HuH-7.5 (cell line): ENCODE data around the gene ZNF772.
"Not testable (repeated sequence)": the region's sequence is repeated elsewhere in the genome, so short reads cannot be mapped to it uniquely, and the experiment has no call there.

Experiments used
- DNase-seq: peaks from one replicate; pipeline ENCODE4 v3.0.0; 2011; ENCODE audit warnings: low spot score

Gene ZNF772

GRCh38 chr19:57477191-57478008 is at the start of gene ZNF772:
TSS of gene ZNF772 (minus strand) at chr19:57477566. CDS start at chr19:57477309, 257 bp downstream.
- peak; percentile 93 for DNase-seq

DNA sequence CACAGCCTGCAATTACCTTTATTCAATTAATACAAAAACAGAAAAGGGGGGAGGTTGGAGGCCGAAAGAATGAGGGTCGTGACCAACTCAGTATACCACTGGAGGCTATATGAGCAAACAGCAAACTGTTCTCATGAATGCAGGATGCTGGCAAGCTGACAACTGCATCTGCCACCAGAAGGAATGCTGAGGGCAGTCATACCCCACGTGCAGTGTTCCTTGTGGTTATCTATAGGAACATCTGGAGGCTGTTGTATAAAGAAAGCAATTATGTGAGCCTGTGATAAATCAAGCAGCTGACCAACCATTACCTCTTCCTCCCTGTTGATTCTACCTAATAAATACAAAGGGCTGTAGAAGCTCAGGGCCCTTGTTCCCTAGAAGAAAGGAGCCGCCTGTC is 40.7 kb upstream of the ZNF772 start:
- DNase-seq = not testable (repeated sequence)

DNA sequence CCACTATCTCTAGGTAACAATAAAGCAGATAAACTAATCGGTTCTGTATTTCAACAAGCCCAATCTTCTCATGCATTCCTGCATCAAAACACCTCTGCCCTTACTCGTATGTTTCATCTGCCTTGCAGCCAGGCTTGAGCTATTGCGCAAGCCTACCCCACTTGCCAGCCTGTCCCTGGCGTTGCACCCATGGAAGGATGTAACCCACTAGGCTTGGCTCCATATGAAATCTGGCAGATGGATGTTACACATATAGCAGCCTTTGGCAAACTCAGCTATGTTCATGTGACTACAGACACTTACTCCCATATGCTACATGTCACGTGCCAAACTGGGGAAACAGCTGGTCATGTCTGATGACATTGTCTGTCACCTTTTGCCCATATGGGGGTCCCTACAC is 37.9 kb upstream of the ZNF772 start:
- no peak for DNase-seq

GRCh38 chr19:57512845-57513244 is 35.5 kb upstream of the ZNF772 start:
- DNase-seq = no peak

GRCh38 chr19:57511484-57511883 is 34.1 kb upstream of the ZNF772 start:
- no peak for DNase-seq

GRCh38 chr19:57506163-57506562 is 28.8 kb upstream of the ZNF772 start:
- no peak for DNase-seq

GRCh38 chr19:57500400-57500799 is 23.0 kb upstream of the ZNF772 start:
- DNase-seq = not testable (repeated sequence)

- peak; percentile 89 for DNase-seq
These were observed 22.5 kb upstream of the ZNF772 start, which contains the start of gene ZNF773 for GRCh38 chr19:57499680-57500395. TSS of gene ZNF773 (plus strand) at chr19:57499938. CDS start at chr19:57500081, 143 bp downstream.

GRCh38 chr19:57499332-57499679 is 21.9 kb upstream of the ZNF772 start:
- not testable (repeated sequence) for DNase-seq

DNA sequence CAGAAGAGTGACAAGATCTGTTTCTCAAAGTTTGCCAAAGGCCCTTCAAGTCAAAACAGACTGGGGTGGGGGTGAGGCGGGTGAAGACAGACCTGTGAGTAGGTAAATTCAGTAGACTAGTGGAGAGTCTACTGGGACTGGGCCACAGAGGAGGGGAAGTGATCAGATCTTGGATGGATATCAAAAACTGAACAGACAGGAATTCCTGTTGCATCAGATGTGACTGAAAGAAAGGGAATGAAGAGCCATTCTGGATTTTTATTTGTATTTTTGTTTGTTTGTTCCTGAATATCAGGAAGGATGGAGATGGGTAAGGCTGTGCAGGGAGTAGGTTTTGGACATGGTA is 10.9 kb upstream of the ZNF772 start:
- not testable (repeated sequence) for DNase-seq

DNA sequence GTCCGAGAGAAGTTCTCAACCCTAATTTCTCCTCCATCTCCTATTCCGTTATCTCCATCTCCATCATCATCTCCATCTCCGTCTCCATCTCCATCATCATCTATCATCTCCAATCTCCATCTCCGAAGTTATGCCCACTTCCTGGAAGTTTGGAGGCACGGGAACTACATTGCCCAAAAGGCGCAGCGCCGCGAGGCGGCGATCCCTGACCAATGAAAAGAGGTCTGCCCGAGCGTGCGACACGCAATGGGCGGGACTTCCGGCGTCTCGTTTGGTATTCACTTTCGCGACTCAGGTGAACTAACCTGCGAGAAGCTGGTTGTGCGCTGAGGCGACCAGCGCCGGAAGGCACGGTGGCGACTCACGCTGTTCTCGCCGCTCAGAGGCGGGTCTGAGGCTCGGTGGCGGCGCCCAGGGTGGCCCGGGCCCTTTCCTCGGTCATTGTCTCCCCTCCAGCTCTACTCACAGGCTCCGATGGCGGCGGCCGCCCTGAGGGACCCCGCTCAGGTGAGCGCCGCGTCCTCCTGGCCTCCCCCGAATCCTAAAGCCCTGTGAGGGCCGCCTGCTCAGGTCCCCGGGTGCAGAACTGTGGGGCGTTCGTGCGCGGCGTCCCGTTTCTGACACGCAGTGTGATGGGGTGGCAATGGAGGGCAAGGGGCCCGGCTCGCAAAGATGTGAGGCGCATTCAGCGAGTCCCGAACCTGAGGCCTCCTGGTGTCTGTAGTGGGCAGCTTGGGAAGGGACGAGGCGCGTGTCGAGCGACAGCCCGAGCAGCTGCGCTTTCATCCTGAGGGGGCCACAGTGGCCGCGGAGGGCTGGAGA is 10.3 kb upstream of the ZNF772 start, which contains the start of gene ZNF419:
TSS of gene ZNF419 (plus strand) at position 274 of the 822 bp plus-strand sequence. CDS start at position 475, 201 bp downstream.
- peak; percentile 95 for DNase-seq

- DNase-seq = no peak
These were observed 3.7 kb downstream of the ZNF772 start for GRCh38 chr19:57473646-57474045.

- DNase-seq = no peak
These were observed 10.9 kb downstream of the ZNF772 start for GRCh38 chr19:57466489-57466888.

DNA sequence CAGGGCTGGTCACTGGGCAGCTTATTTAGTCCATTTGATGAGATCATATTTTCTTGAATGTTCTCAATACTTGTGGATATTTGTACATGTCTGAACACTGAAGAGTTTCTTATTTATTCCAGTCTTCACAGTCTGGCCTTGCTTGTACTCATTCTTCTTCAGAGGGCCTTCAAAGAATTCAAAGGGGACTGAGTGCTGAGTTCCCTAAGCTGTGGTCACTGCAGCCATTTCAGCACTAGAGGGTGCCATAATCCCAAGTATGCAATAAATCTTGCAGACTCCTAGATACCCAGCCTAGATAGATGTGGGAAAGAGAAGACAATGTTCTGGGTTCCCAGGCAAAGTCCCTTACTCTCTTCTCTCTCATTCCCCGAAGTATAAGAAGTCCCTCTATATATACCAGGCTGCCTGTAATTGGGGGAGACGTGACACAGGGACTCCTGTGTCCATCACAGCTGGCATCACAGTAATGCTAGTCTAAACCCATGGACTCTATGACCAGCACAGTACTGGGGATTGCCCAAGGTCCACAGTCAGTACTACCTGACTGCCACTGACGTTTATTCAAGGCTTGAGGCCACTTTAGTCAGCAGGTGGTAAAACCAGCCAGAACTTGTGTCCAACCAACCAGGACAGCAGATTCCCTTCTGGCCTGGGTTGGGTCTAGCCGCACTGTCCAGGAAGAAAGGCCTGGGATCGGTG is 11.5 kb downstream of the ZNF772 start:
- DNase-seq = no peak

GRCh38 chr19:57452307-57452706 is 25.1 kb downstream of the ZNF772 start:
- DNase-seq = no peak

DNA sequence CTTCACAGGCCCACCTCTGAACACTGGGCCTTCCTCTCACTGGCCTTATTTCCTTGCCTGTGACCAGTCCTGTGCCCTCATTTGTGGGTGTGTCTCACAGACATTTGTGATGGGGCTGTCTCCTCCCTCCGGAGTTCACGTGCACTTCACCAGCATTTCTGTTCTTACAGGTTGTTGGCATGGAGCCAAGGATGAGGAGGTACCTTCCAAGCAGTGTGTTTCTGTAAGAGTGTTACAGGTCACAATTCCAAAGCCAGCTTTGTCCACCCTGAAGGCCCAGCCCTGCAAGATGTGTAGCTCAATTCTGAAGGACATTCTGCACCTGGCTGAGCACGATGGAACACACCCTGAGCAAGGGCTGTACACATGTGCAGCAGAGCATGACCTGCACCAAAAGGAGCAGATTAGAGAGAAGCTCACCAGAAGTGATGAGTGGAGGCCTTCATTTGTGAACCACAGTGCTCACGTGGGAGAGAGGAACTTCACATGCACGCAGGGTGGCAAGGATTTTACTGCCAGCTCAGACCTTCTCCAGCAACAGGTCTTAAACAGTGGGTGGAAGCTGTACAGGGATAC is 34.2 kb downstream of the ZNF772 start:
- DNase-seq = no peak

- DNase-seq = no peak
These were observed 35.2 kb downstream of the ZNF772 start for GRCh38 chr19:57441979-57442752.

- no peak for DNase-seq
These were observed 38.4 kb downstream of the ZNF772 start for GRCh38 chr19:57438925-57439324.

- DNase-seq = no peak
These were observed 39.4 kb downstream of the ZNF772 start for GRCh38 chr19:57437931-57438330.

DNA sequence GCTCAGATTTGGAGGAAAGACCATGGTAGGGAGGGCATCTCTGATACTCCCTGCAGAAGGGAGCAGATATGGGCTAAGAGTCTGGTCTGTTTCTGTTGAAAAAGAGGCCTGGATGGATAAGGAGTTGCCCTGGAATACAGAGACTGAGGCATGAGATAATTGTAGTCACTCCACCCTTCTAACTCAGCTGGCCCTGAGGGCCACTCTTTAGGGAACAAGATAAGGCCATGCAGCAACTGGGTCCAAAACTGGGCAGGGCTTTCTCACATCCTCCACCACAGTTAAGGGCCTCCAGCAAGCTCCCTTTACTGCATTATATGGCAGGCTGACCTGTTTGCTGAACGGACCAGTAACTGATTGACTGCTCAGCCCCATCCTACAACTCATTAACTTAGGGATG is 40.9 kb downstream of the ZNF772 start:
- DNase-seq = no peak
